OCI-LY7 (cell line): ENCODE results near the gene ZC2HC1C. TPM values are rescaled to one million over a fixed set of nuclear protein-coding genes. Genes with fewer than 3 reads are reported as not detected.

Experiments used
- BruUV-seq: library from RNA; stranded (reverse); fragments of 400-500 nt; replicated peaks from 2 replicates; lab custom pipeline; 2021; lab: Mats Ljungman, UMichigan
- CTCF ChIA-PET: fragments of 300-600 bp; sonication (Branson Sonifier 250); formaldehyde crosslinking; loops from one replicate; lab custom pipeline; 2022; ENCODE audit warnings: antibody characterized with exemption; ENCODE audit not compliant: unreplicated experiment; lab: Charles Lee
- POLR2A ChIA-PET: fragments of 300-600 bp; sonication (Branson Sonifier 250); formaldehyde crosslinking; loops from one replicate; lab custom pipeline; 2022; ENCODE audit warnings: antibody characterized with exemption; lab: Charles Lee
- DNase-seq: peaks from one replicate; pipeline ENCODE4 v3.0.0-alpha.2; 2015; ENCODE audit warnings: low spot score
- H2AFZ ChIP-seq: fragments of 200-600 bp; sonication (generic), shearing (Covaris generic); 2 replicates; pipeline ENCODE4 v1.6.1; 2014; ENCODE audit warnings: mild to moderate bottlenecking, antibody characterized with exemption, low read length, moderate library complexity
- H3K27ac ChIP-seq: fragments of 200-600 bp; sonication (generic); 2 replicates; pipeline ENCODE4 v1.5.1; 2014; ENCODE audit warnings: mixed run types, low read depth, mild to moderate bottlenecking, moderate library complexity, low read length, inconsistent platforms; ENCODE audit not compliant: poor library complexity, severe bottlenecking
- H3K36me3 ChIP-seq: fragments of 200-600 bp; sonication (generic); 2 replicates; pipeline ENCODE4 v1.6.1; 2014; ENCODE audit warnings: mild to moderate bottlenecking, antibody characterized with exemption, low read length, moderate library complexity, mixed read lengths; ENCODE audit not compliant: insufficient read depth
- H3K4me1 ChIP-seq: fragments of 200-600 bp; sonication (generic); 2 replicates; pipeline ENCODE4 v1.5.1; 2014; ENCODE audit warnings: mild to moderate bottlenecking, low read length; ENCODE audit not compliant: insufficient read depth, poor library complexity, severe bottlenecking
- H3K4me2 ChIP-seq: fragments of 200-600 bp; sonication (generic); 2 replicates; pipeline ENCODE4 v1.6.1; 2014; ENCODE audit warnings: mild to moderate bottlenecking, low read length
- H3K4me3 ChIP-seq: fragments of 200-600 bp; sonication (generic); 2 replicates; pipeline ENCODE4 v1.5.1; 2014; ENCODE audit warnings: mild to moderate bottlenecking, low read depth, low read length; ENCODE audit not compliant: poor library complexity, severe bottlenecking
- H3K79me2 ChIP-seq: fragments of 200-600 bp; sonication (generic); 2 replicates; pipeline ENCODE4 v1.6.1; 2016; ENCODE audit warnings: low read depth, mild to moderate bottlenecking, low read length, moderate library complexity, mixed read lengths; ENCODE audit not compliant: insufficient read depth
- H3K9me2 ChIP-seq: fragments of 200-600 bp; sonication (generic); 2 replicates; pipeline ENCODE4 v1.6.1; 2016; ENCODE audit warnings: mild to moderate bottlenecking, low read length, mixed read lengths; ENCODE audit not compliant: insufficient read depth
- H3K9me3 ChIP-seq: fragments of 200-600 bp; sonication (generic); 2 replicates; pipeline ENCODE4 v1.6.1; 2014; ENCODE audit warnings: mild to moderate bottlenecking, mixed run types, low read length, mixed read lengths
- H4K20me1 ChIP-seq: fragments of 200-600 bp; sonication (generic); 2 replicates; pipeline ENCODE4 v1.6.1; 2014; ENCODE audit warnings: mild to moderate bottlenecking, antibody characterized with exemption, low read length, moderate library complexity, mixed read lengths; ENCODE audit not compliant: insufficient read depth
- CTCF ChIP-seq: fragments of 200-600 bp; sonication (generic); conservative IDR thresholded peaks from 2 replicates; pipeline ENCODE4 v1.5.1; 2014; ENCODE audit warnings: mild to moderate bottlenecking, antibody characterized with exemption, low read length, moderate library complexity, mixed read lengths
- EZH2phosphoT487 ChIP-seq: fragments of 200-600 bp; sonication (generic); IDR thresholded peaks from 2 replicates; pipeline ENCODE4 v1.6.1; 2018; ENCODE audit warnings: low read depth, borderline replicate concordance, mild to moderate bottlenecking, mixed run types, antibody characterized with exemption, low read length, moderate library complexity, mixed read lengths
- intact Hi-C: fragments of 100-400 bp; cut with micrococcal nuclease; formaldehyde crosslinking; loops from one replicate; pipeline ENCODE4 v1.10.0; 2022; ENCODE audit not compliant: unreplicated experiment
- total RNA-seq, 2 experiments: library from RNA; depleted of rRNA in 1 of 2; stranded (reverse); fragments of >200 nt in 1 of 2; shearing (Covaris generic) in 1 of 2; gene quantifications; 2 replicates each; pipeline ENCODE4 v1.2.3, GENCODE V29; 2014 to 2022

The ZC2HC1C gene
- total RNA-seq, 2 experiments from 2014 or later: 3.4 to 3.7 TPM

GRCh38 chr14:75068294-75069120 is 934 bp upstream of the ZC2HC1C start:
- Histone ChIP-seq H2AFZ (peak overlapping the region; percentile 87), H4K20me1 (no peaks in the 10 kb centered on the region), H3K79me2 (peaks cover 9% of the 10 kb centered on the region; the same call in 1 of the 2 replicates), H3K4me3 (peak overlapping the region; percentile 71), H3K9me3 (no peaks in the 10 kb centered on the region), H3K4me2 (peak overlapping the region; percentile 90), H3K27ac (peak overlapping the region; percentile 47), H3K9me2 (no peaks in the 10 kb centered on the region), H3K36me3 (no peaks in the 10 kb centered on the region; the same call in 1 of the 2 replicates), H3K4me1 (peaks cover 29% of the 10 kb centered on the region)
- no peak for DNase-seq
- no peak for TF ChIP-seq CTCF
- no peak for TF ChIP-seq EZH2phosphoT487
- ChIA-PET CTCF (interaction anchor here (0.6 to 0.9 kb wide), 3 partner anchors 102 to 418 kb away, joined by 3 read pairs; no protein-coding TSS in a partner anchor), POLR2A (interaction anchor here (0.9 to 1.1 kb wide), 2 partner anchors 65 to 194 kb away, joined by 3 read pairs; no protein-coding TSS in a partner anchor)
- intact Hi-C loops: loop anchor here (1.0 to 10.0 kb wide), 3 partner anchors 66 to 236 kb away; partner anchors contain the start of gene EIF2B2
- BruUV-seq: TSS peak; percentile 91

DNA sequence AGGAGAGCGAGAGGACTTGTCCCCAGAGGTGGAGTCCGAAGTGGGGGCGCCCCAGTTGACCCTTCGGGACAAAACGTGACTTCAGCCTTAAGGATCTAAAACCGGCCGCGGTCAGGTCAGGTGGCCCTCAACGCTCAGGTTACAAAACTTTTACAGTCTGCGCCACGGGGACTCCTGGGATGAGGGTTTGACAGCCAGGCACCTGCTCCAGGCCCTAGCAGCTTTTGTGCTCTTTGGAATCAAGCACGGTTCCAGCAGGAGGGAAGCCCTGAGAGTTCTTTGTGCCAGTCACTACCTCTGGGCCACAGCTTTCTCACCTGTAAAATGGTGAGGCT is 337 bp downstream of the ZC2HC1C start:
- Histone ChIP-seq H3K9me2 (no peaks in the 10 kb centered on the region), H4K20me1 (no peaks in the 10 kb centered on the region), H3K4me3 (peak overlapping the region; percentile 71), H3K4me2 (peak overlapping the region; percentile 90), H3K27ac (no peak overlapping the region), H3K79me2 (peaks cover 8% of the 10 kb centered on the region; the same call in 1 of the 2 replicates), H3K9me3 (no peaks in the 10 kb centered on the region), H2AFZ (peak overlapping the region; percentile 87), H3K36me3 (no peaks in the 10 kb centered on the region; the same call in 1 of the 2 replicates), H3K4me1 (peaks cover 26% of the 10 kb centered on the region)
- no TSS peak for BruUV-seq
- CTCF ChIA-PET: no interaction called here
- POLR2A ChIA-PET: interaction anchor here (0.6 to 0.8 kb wide), 2 partner anchors 18 to 38 kb away, joined by 5 read pairs; partner anchors contain the start of gene MLH3
- intact Hi-C loops: loop anchor here (5.0 to 10.0 kb wide), 2 partner anchors 122 to 235 kb away; no protein-coding TSS in a partner anchor
- TF ChIP-seq CTCF (no peak), EZH2phosphoT487 (no peak)
- DNase-seq: no peak
